ENCODE data around the gene FANCL.
A peak's percentile ranks its signal among the peaks of the same experiment; 100 is the strongest.
"Not testable (repeated sequence)": the region's sequence is repeated elsewhere in the genome, so short reads cannot be mapped to it uniquely, and the experiment has no call there.

FANCL gene

GRCh38 chr2:58206785-58207184, 34.3 kb downstream of the FANCL start:
- no peak for DNase-seq (ENCODE audit: low spot score)

- DNase-seq (ENCODE audit: low spot score) = no peak
These were observed 36.7 kb downstream of the FANCL start for GRCh38 chr2:58204195-58204959.

- DNase-seq (ENCODE audit: low spot score) = no peak
These were observed 38.1 kb downstream of the FANCL start for GRCh38 chr2:58203018-58203417.

- DNase-seq (ENCODE audit: low spot score) = no peak
These were observed 38.7 kb downstream of the FANCL start for GRCh38 chr2:58202404-58202803.

GRCh38 chr2:58197894-58198293, 43.2 kb downstream of the FANCL start:
- DNase-seq (ENCODE audit: low spot score) = no peak

GRCh38 chr2:58195662-58196061, 45.5 kb downstream of the FANCL start:
- DNase-seq (ENCODE audit: low spot score) = no peak

- peak; percentile 52 for DNase-seq (ENCODE audit: low spot score)
These were observed 46.7 kb downstream of the FANCL start for GRCh38 chr2:58194458-58194857.

GRCh38 chr2:58187022-58187421, 54.1 kb downstream of the FANCL start:
- not testable (repeated sequence) for DNase-seq (ENCODE audit: low spot score)

- no peak for DNase-seq (ENCODE audit: low spot score)
These were observed 54.6 kb downstream of the FANCL start for GRCh38 chr2:58186501-58186900.

GRCh38 chr2:58182527-58182926, 58.6 kb downstream of the FANCL start:
- DNase-seq (ENCODE audit: low spot score) = no peak

- no peak for DNase-seq (ENCODE audit: low spot score)
These were observed 60.5 kb downstream of the FANCL start for GRCh38 chr2:58180635-58181034.

GRCh38 chr2:58180175-58180574, 61.0 kb downstream of the FANCL start:
- not testable (repeated sequence) for DNase-seq (ENCODE audit: low spot score)

GRCh38 chr2:58177187-58177586, 63.9 kb downstream of the FANCL start:
- not testable (repeated sequence) for DNase-seq (ENCODE audit: low spot score)

GRCh38 chr2:58171831-58172230, 69.3 kb downstream of the FANCL start:
- DNase-seq (ENCODE audit: low spot score) = not testable (repeated sequence)

- DNase-seq (ENCODE audit: low spot score) = not testable (repeated sequence)
These were observed 70.7 kb downstream of the FANCL start for GRCh38 chr2:58170334-58170933.

- DNase-seq (ENCODE audit: low spot score) = not testable (repeated sequence)
These were observed 71.3 kb downstream of the FANCL start for GRCh38 chr2:58169845-58170244.

GRCh38 chr2:58168130-58168529, 73.0 kb downstream of the FANCL start:
- DNase-seq (ENCODE audit: low spot score) = not testable (repeated sequence)

- no peak for DNase-seq (ENCODE audit: low spot score)
These were observed 77.2 kb downstream of the FANCL start for GRCh38 chr2:58163913-58164312.

- no peak for DNase-seq (ENCODE audit: low spot score)
These were observed 82.6 kb downstream of the FANCL start for GRCh38 chr2:58158481-58158880.

- no peak for DNase-seq (ENCODE audit: low spot score)
These were observed 83.4 kb downstream of the FANCL start for GRCh38 chr2:58157754-58158153.

- no peak for DNase-seq (ENCODE audit: low spot score)
These were observed 84.3 kb downstream of the FANCL start for GRCh38 chr2:58156780-58157179.

GRCh38 chr2:58155160-58155778, 85.9 kb downstream of the FANCL start:
- DNase-seq (ENCODE audit: low spot score) = no peak

- DNase-seq (ENCODE audit: low spot score) = no peak
These were observed 94.4 kb downstream of the FANCL start for GRCh38 chr2:58146707-58147106.

Data from pons (tissue), 1 donor.